NCI-H1417 (cell line): Measurements from ENCODE around the gene PSMD12.
"Not testable (repeated sequence)": the region's sequence is repeated elsewhere in the genome, so short reads cannot be mapped to it uniquely, and the experiment has no call there.

ENCODE experiments used
- DNase-seq, 3 experiments: peaks; one replicate each; lab custom pipeline; 2025; lab: John Stamatoyannopoulos, UW

PSMD12 gene

DNA sequence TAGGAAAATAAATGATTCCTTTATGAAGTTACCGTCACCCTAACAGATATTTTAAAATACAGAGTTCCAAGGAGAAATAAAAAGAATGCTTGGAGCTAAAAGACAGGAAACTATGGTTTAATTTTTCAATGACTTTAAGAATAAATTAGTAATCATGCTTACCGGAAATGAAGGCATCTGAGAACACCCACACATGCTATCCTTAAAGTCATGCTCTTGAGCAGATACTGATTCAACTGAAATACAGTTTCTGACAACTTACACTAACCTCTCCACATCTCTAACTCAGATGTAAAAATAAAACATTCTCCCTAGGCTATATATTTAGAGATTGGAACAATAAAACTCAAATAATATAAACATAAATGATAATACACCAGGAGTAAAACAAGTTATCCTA lies 7.8 kb downstream of the PSMD12 start:
- DNase-seq: no peak

GRCh38 chr17:67353929-67354574 lies 12.3 kb downstream of the PSMD12 start:
- DNase-seq: no peak

DNA sequence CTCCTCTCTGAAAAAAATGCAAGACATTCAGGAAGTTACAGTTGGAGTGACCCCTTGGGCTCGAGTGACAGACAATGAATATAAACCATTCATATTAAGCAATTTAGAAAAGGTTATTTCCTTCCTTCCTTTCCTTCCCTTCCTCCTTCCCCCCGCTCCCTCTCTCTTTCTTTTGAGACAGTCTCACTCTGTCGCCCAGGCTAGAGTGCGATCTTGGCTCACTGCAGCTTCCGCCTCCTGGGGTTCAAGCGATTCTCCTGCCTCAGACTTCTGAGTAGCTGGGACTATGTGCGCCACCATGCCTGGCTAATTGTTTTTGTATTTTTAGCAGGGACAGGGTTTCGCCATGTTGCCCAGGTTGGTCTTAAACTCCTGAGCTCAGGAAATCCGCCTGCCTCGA lies 13.2 kb downstream of the PSMD12 start:
- no peak for DNase-seq

DNA sequence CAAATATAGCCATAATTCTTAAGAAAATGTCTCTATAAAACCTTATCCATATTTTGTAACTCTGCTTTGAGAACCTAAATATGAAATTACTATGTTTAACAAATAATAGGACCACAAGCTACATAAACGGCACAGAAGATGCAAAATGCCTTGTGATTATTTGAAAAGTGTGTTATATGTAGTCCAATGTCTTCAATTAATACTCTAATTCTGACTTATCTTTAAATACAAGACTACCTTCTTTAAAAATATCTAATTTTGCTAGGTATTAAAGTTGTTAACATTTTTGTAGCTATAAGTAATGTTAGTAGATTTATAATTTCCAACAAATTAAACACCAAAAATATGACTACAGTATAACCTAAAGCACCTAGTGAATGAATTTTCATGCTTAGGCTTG lies 17.0 kb downstream of the PSMD12 start:
- no peak for DNase-seq

GRCh38 chr17:67347826-67348225 lies 18.6 kb downstream of the PSMD12 start:
- no peak for DNase-seq

- no peak for DNase-seq
Measured at GRCh38 chr17:67343237-67343636, 23.1 kb downstream of the PSMD12 start.

- DNase-seq: not testable (repeated sequence)
Measured at GRCh38 chr17:67338353-67338752, 28.0 kb downstream of the PSMD12 start.

GRCh38 chr17:67336859-67337258 lies 29.5 kb downstream of the PSMD12 start:
- no peak for DNase-seq

- no peak for DNase-seq
Measured at GRCh38 chr17:67335245-67335835, 31.0 kb downstream of the PSMD12 start.

- DNase-seq: not testable (repeated sequence)
Measured at GRCh38 chr17:67332162-67332508, 34.2 kb downstream of the PSMD12 start.

DNA sequence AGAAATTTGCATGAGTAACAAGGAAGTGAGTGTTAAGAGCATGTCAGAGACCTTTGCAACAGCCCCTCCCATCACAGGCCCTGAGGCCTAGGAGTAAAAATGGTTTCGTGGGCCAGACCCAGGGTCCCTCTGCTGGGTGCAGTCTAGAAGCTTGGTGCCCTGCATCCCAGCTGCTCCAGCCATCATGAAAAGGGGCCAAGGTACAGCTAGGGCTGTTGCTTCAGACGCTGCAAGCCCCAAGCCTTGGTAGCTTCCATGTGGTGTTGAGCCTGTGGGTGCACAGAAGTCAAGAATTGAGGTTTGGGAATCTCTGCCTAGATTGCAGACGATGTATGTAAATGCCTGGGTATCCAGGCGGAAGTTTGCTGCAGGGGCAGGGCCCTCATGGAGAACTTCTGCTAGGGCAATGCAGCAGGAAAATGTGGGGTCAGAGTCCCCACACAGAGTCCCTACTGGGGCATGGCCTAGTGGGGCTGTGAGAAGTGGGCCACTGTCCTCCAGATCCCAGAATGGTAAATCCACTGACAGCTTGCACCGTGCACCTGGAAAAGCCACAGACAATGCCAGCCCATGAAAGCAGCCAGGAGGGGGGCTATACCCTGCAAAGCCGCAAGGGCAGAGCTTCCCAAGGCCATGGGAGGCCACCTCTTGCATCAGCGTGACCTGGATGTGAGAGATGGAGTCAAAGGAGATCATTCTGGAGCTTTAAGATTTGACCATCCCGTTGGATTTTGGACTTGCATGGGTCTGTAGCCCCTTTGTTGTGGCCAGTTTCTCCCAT lies 34.8 kb downstream of the PSMD12 start:
- DNase-seq: not testable (repeated sequence)

DNA sequence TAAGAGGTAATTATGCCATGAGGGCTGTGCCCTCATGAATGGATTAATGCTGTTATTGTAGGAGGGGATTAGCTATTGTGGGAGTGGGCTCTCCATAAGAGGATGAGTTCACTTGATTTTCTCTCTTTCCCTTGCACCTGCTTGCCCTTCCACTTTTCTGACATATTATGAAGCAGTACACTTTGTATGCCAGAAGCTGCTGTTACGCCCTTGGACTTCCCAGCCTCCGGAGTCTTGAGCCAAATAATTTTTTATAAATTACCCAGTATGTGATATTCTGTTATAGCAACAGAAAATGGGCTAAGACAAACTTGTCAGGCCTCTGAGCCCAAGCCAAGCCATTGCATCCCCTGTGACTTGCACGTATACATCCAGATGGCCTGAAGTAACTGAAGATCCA lies 38.4 kb downstream of the PSMD12 start:
- DNase-seq: no peak

DNA sequence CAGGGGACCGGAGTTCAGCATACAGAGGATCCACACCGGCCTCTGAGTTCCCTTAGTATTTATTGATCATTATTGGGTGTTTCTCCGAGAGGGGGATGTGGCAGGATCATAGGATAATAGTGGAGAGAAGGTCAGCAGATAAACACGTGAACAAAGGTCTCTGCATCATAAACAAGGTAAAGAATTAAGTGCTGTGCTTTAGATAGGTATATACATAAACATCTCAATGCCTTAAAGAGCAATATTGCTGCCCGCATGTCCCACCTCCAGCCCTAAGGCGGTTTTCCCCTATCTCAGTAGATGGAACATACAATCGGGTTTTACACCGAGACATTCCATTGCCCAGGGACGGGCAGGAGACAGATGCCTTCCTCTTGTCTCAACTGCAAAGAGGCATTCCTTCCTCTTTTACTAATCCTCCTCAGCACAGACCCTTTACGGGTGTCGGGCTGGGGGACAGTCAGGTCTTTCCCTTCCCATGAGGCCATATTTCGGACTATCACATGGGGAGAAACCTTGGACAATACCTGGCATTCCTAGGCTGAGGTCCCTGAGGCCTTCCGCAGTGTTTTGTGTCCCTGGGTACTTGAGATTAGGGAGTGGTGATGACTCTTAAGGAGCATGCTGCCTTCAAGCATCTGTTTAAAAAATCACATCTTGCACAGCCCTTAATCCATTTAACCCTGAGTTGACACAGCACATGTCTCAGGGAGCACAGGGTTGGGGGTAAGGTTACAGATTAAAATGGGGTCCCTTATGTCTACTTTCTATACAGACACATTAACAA lies 39.2 kb downstream of the PSMD12 start:
- not testable (repeated sequence) for DNase-seq

DNA sequence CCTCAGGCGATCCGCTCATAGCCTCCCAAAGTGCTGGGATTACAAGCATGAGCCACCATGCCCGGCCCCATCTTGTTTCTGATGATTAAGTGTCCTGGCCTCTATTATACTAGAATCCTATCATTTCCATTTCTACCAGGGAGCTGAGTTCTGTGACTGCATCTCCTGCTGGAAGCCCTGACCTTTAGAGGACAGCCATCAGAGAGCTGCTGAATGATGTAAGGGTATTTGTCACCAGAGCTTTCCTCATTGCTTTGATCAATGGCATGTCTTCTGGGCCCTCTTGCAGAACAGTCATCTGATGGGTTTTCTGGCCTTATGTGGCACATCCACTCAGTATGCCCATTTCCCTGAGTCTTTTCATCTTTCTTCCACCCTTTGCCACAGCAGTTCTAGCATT lies 39.9 kb downstream of the PSMD12 start:
- DNase-seq: no peak

DNA sequence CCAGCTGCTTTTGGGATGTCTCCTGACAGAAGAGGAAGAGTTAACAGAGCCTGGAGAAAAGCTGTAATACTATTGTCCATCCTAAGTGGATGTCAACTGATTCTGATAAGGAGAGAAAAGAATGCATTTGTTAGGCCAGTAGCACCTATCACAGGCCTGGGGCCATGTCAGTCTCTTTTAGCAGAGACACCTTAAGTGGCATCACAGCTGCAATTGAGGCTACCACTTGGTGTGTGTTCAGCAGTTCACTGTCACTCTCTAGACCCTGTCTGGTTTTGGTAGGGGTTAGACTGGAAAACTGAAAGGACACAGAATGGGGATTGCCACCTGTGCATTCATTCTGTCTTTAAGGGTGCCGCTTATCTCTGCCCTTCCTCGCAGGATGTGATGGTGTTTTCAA lies 42.0 kb downstream of the PSMD12 start:
- DNase-seq: no peak

DNA sequence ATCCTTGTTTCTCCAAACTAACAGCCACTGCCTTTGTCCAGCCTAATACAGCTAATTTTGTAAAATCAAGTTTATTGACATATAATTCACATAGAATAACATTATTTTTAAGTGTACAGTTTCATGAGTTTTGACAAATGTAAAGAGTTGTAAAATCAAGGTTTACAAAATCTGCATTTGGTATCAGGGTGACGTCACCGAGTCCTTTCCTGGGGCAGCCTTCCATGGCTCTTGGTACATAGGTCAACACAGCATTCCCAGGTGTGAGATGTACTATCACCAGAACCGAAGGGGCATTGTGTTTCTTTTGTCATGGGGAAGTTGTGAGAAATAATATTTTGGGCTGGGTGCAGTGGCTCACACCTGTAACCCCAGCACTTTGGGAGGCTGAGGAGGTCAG lies 42.9 kb downstream of the PSMD12 start:
- DNase-seq: no peak

DNA sequence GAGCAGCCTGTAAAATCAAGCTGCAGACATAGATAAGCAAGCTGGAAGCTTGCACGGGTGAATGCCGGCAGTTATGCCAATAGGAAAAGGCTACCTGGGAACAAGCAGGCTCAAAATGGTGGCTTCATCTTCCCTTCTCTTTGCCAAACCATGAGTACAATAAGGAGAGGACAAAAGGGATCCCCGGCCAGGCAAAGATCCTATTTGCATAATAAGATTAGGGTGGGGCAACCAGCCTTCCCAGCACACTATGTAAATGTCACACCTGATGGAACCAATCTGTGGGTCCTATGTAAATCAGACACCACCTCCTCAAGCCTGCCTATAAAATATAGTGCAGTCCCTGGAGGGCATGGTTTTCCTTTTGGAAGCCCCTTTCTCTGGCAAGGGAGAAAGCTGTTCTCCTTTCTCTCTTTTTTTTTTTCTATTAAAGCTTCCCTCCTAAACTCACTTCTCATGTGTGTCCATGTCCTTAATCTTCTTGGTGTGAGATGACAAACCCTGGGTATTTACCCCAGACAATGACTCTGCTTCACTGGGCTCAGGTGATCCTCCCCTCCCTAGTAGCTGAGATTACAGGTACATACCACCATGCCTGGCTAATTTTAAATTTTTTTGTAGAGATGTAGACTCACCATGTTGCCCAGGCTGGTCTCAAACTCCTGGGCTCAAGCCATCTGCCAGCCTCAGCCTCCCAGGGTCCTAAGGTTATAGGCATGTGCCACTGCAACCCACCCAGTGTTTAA lies 44.2 kb downstream of the PSMD12 start:
- peak in 2 of 3 experiments; percentile 7 to 15 for DNase-seq

DNA sequence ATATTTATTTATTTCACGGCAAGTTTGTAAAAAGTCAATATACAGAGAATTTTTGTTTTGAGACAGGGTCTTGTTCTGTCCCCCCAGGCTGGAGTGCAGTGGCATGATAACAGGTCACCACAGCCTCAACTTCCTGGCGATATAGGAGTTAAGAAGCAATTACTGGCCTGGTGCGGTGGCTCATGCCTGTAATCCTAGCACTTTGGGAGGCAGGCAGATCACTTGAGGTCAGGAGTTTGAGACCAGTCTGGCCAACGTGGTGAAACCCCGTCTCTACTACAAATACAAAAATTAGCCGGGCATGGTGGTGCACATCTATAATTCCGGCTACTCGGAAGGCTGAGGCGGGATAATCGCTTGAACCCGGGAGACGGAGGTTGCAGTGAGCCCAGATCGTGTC lies 44.9 kb downstream of the PSMD12 start:
- DNase-seq: not testable (repeated sequence)

GRCh38 chr17:67316781-67317180 lies 49.6 kb downstream of the PSMD12 start:
- DNase-seq: no peak

DNA sequence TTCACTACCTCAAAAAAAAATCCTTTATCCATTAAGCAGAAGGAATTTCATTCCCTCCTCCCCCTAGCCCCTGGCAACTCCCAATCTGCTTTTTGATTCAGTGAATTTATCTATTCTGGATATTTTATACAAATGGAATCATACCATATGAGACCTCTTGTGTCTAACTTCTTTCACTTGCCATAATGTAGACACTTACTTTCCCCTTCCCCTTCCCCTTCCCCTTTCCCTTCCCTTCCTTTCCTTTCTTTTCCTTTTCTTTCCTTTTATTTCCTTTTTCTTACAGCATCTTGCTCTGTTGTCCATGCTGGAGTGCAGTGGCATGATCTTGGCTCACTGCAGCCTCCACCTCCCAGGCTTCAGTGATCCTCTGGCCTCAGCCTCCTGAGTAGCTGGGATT lies 50.5 kb downstream of the PSMD12 start:
- DNase-seq: no peak

DNA sequence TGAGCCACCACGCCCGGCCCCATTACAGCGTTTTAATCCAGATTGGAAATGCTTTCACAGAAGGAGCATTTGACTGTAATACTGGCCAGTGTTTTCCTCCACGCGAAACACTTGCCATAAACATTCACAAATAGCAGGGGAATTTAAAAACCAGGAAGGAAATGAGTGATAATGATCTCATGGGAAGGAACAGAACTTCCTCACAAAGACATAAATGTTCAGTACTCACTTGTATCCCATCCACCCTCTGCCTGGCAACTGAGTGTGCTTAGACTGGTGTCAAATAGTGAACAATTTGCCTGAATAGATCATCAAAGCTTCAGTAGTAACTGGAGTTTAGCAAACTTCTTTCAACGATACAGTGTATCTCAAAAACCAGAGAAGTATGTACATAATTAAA lies 54.1 kb downstream of the PSMD12 start:
- DNase-seq: no peak

GRCh38 chr17:67311575-67311974 lies 54.8 kb downstream of the PSMD12 start:
- no peak for DNase-seq
